B cell (primary cell): Measurements from ENCODE around the gene GATA5. TPM values are rescaled to one million over a fixed set of nuclear protein-coding genes. Genes with fewer than 3 reads are reported as not detected.

Experiments used
- ATAC-seq: fragments of 200-7000 bp; cut with Tn5 transposase; one replicate; pipeline ENCODE4 v1.10.0; 2021; ENCODE audit warnings: low read depth, mild to moderate bottlenecking, moderate number of reproducible peaks, moderate library complexity
- CTCF ChIA-PET: fragments of 350-600 bp; sonication (Branson Sonifier 250); formaldehyde crosslinking; loops from one replicate; lab custom pipeline; 2021; ENCODE audit warnings: antibody characterized with exemption, inconsistent platforms; lab: Charles Lee
- POLR2A ChIA-PET: fragments of 350-600 bp; sonication (Branson Sonifier 250); formaldehyde crosslinking; loops from one replicate; lab custom pipeline; 2021; ENCODE audit warnings: antibody characterized with exemption; lab: Charles Lee
- DNase-seq: peaks from one replicate; pipeline ENCODE4 v3.0.0; 2013
- H2AFZ ChIP-seq: 2 replicates; pipeline ENCODE4 v1.6.1; 2012; ENCODE audit warnings: mild to moderate bottlenecking, low read depth, low read length; ENCODE audit not compliant: insufficient read depth, poor library complexity, severe bottlenecking
- H3K27ac ChIP-seq, 2 donors: 1 replicate in 1 of 2; 2 replicates in 1 of 2; pipeline ENCODE4 v1.5.1; 2012 to 2013; ENCODE audit warnings: low read length in 2 of 2, mild to moderate bottlenecking in 2 of 2, moderate library complexity in 1 of 2
- H3K27me3 ChIP-seq, 4 experiments: fragments of 200-600 bp in 1 of 4; sonication (generic) in 1 of 4; replicated peaks in 1 of 4; 1 replicate in 2 of 4; 2 replicates in 2 of 4; pipeline versions ENCODE4 v1.6.1 to v1.7.0; 2013 to 2016; ENCODE audit warnings: low read length in 3 of 4, mild to moderate bottlenecking in 2 of 4, mixed read lengths in 1 of 4, moderate library complexity in 1 of 4; ENCODE audit not compliant: insufficient read depth in 4 of 4, control insufficient read depth in 3 of 4; ENCODE audit errors: control extremely low read depth in 1 of 4
- H3K36me3 ChIP-seq, 2 experiments: replicated peaks in 1 of 2; 1 replicate in 1 of 2; 2 replicates in 1 of 2; pipeline versions ENCODE4 v1.6.1 to v1.7.1; 2013; ENCODE audit warnings: low read length in 1 of 2; ENCODE audit not compliant: insufficient read depth in 2 of 2, control insufficient read depth in 1 of 2; ENCODE audit errors: control extremely low read depth in 1 of 2, extremely low read depth in 1 of 2
- H3K4me1 ChIP-seq, 2 donors: fragments of 200-600 bp in 1 of 2; sonication (generic) in 1 of 2; 1 replicate in 1 of 2; 2 replicates in 1 of 2; pipeline versions ENCODE4 v1.5.1 to v1.6.1; 2013 to 2017; ENCODE audit warnings: low read length in 2 of 2; ENCODE audit not compliant: control insufficient read depth in 2 of 2, insufficient read depth in 2 of 2
- H3K4me2 ChIP-seq: replicated peaks from 2 replicates; pipeline ENCODE3; 2012; ENCODE audit warnings: mild to moderate bottlenecking, low read depth, low read length; ENCODE audit not compliant: poor library complexity, severe bottlenecking
- H3K4me3 ChIP-seq, 5 experiments: fragments of 200-600 bp in 1 of 5; sonication (generic) in 1 of 5; 1 replicate in 3 of 5; 2 replicates in 2 of 5; pipeline versions ENCODE4 v1.5.1 to v1.7.0; 2011 to 2016; ENCODE audit warnings: low read length in 4 of 5, mild to moderate bottlenecking in 4 of 5, low read depth in 2 of 5, control low read depth in 1 of 5, moderate library complexity in 1 of 5; ENCODE audit not compliant: insufficient read depth in 1 of 5; ENCODE audit errors: control extremely low read depth in 1 of 5, extremely low read depth in 1 of 5
- H3K79me2 ChIP-seq: fragments of 200-600 bp; sonication (generic); one replicate; pipeline ENCODE4 v1.6.0; 2016; ENCODE audit warnings: low read length; ENCODE audit not compliant: control insufficient read depth, insufficient read depth
- H3K9ac ChIP-seq: fragments of 200-600 bp; sonication (generic); 2 replicates; pipeline ENCODE4 v1.6.1; 2017; ENCODE audit warnings: mild to moderate bottlenecking, low read length, moderate library complexity
- H3K9me3 ChIP-seq, 3 donors: one replicate each; pipeline versions ENCODE4 v1.6.1 to v1.7.1; 2013; ENCODE audit warnings: low read length in 2 of 3; ENCODE audit not compliant: control insufficient read depth in 2 of 3, insufficient read depth in 1 of 3; ENCODE audit errors: control extremely low read depth in 1 of 3
- H4K20me1 ChIP-seq: 2 replicates; pipeline ENCODE4 v1.6.0; 2012; ENCODE audit warnings: mild to moderate bottlenecking, low read length; ENCODE audit not compliant: insufficient read depth, control insufficient read depth, poor library complexity, severe bottlenecking
- H3K27ac Mint-ChIP-seq: one replicate; pipeline ENCODE4 v1.8.0; 2021; ENCODE audit warnings: mixed read lengths
- H3K27me3 Mint-ChIP-seq: one replicate; pipeline ENCODE4 v1.8.0; 2021; ENCODE audit warnings: mixed read lengths
- H3K4me1 Mint-ChIP-seq: one replicate; pipeline ENCODE4 v1.8.0; 2021; ENCODE audit warnings: mixed read lengths
- H3K4me3 Mint-ChIP-seq: one replicate; pipeline ENCODE4 v1.8.0; 2021; ENCODE audit warnings: mixed read lengths
- H3K9me3 Mint-ChIP-seq: one replicate; pipeline ENCODE4 v1.8.0; 2022; ENCODE audit warnings: mixed read lengths; ENCODE audit not compliant: insufficient read depth
- EZH2 ChIP-seq: IDR thresholded peaks from 2 replicates; pipeline ENCODE4 v1.6.1; 2012; ENCODE audit warnings: borderline replicate concordance, low read depth, mild to moderate bottlenecking, moderate library complexity, low read length; ENCODE audit not compliant: insufficient read depth, poor library complexity, severe bottlenecking
- WGBS: methylation state at CpG from one replicate; pipeline ENCODE4 v1.1.5; 2013; ENCODE audit warnings: missing lambda C conversion rate; ENCODE audit not compliant: insufficient coverage; 5-methylcytosine and 5-hydroxymethylcytosine counted together
- intact Hi-C: fragments of 100-400 bp; cut with micrococcal nuclease; formaldehyde crosslinking; loops from one replicate; pipeline ENCODE4 v1.10.0; 2022
- polyA plus RNA-seq: library from polyadenylated mRNA; depleted of rRNA; stranded (reverse); fragments of >200 nt; gene quantifications from 2 replicates; pipeline ENCODE4 v1.2.3, GENCODE V29; 2012
- total RNA-seq, 2 donors: library from RNA; stranded (reverse); fragments of 120-200 nt in 1 of 2; gene quantifications; 1 replicate in 1 of 2; 2 replicates in 1 of 2; pipeline versions ENCODE4 v1.2.3 to v1.2.4, GENCODE V29; 2013 to 2022
- TF ChIP-seq, protein P1 (sequence below): fragments of 200-600 bp; IDR thresholded peaks from one replicate; pipeline ENCODE4 v1.8.0; 2022; ENCODE audit warnings: antibody characterized with exemption, mild to moderate bottlenecking

The GATA5 gene
- total and polyA plus RNA-seq, 2 donors (not counting 1 experiment from before 2014, with no cell fraction given) = not detected

GRCh38 chr20:62500237-62500864 lies 24.6 kb upstream of the GATA5 start:
- Histone ChIP-seq H3K79me2 (no peaks in the 10 kb centered on the region), H3K4me2 (peak overlapping the region; percentile 31), H3K9me3 (peaks cover 0 to 4% (median 0%) of the 10 kb centered on the region in 3 donors), H3K27ac (no peak overlapping the region), H3K4me1 (peaks cover 28 to 44% of the 10 kb centered on the region in 2 donors), H4K20me1 (no peaks in the 10 kb centered on the region), H2AFZ (peak overlapping the region; percentile 3), H3K36me3 (no peaks in the 10 kb centered on the region), H3K27me3 (peaks cover 0 to 5% (median 0%) of the 10 kb centered on the region in 4 experiments), H3K9ac (no peak overlapping the region), H3K4me3 (no peak overlapping the region)
- H3K4me1 Mint-ChIP-seq = peaks cover 36% of the 10 kb centered on the region
- peaks cover 4% of the 10 kb centered on the region for H3K9me3 Mint-ChIP-seq
- peak; percentile 65 for ATAC-seq
- POLR2A ChIA-PET = interaction anchor here (0.6 to 1.4 kb wide), 8 partner anchors 51 to 1135 kb away, joined by 3 to 9 read pairs (median 4); no protein-coding TSS in a partner anchor
- peak overlapping the region; percentile 15 for H3K4me3 Mint-ChIP-seq
- TF ChIP-seq, protein P1, sequence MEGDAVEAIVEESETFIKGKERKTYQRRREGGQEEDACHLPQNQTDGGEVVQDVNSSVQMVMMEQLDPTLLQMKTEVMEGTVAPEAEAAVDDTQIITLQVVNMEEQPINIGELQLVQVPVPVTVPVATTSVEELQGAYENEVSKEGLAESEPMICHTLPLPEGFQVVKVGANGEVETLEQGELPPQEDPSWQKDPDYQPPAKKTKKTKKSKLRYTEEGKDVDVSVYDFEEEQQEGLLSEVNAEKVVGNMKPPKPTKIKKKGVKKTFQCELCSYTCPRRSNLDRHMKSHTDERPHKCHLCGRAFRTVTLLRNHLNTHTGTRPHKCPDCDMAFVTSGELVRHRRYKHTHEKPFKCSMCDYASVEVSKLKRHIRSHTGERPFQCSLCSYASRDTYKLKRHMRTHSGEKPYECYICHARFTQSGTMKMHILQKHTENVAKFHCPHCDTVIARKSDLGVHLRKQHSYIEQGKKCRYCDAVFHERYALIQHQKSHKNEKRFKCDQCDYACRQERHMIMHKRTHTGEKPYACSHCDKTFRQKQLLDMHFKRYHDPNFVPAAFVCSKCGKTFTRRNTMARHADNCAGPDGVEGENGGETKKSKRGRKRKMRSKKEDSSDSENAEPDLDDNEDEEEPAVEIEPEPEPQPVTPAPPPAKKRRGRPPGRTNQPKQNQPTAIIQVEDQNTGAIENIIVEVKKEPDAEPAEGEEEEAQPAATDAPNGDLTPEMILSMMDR = peak; percentile 80
- no peak for TF ChIP-seq EZH2
- DNase-seq = peak; percentile 87
- 28% methylated on average over 26 of the region's 26 CpGs for WGBS
- intact Hi-C loops = loop anchor here (1.0 to 5.0 kb wide), 5 partner anchors 102 to 308 kb away; partner anchors contain the start of gene ADRM1
- H3K27me3 Mint-ChIP-seq = peaks cover 3% of the 10 kb centered on the region
- peak overlapping the region; percentile 67 for H3K27ac Mint-ChIP-seq
- CTCF ChIA-PET = interaction anchor here (0.8 to 2.1 kb wide), 27 partner anchors 9 to 489 kb away, joined by 3 to 65 read pairs (median 4); partner anchors contain the start of genes LAMA5, MRGBP, OGFR and SLCO4A1
